ENCODE results near the gene KTI12.
"Not testable (repeated sequence)": the region's sequence is repeated elsewhere in the genome, so short reads cannot be mapped to it uniquely, and the experiment has no call there.

KTI12 gene

GRCh38 chr1:52037909-52038308 is 4.3 kb upstream of the KTI12 start:
- DNase-seq (ENCODE audit: low spot score), result no peak

GRCh38 chr1:52037402-52037814 is 3.8 kb upstream of the KTI12 start:
- DNase-seq (ENCODE audit: low spot score), result no peak

GRCh38 chr1:52034050-52034384 is 407 bp upstream of the KTI12 start:
- DNase-seq (ENCODE audit: low spot score), result no peak

- peak; percentile 77 for DNase-seq (ENCODE audit: low spot score)
Observed at GRCh38 chr1:52032785-52033131, 852 bp downstream of the KTI12 start.

GRCh38 chr1:52032124-52032784 is 1.4 kb downstream of the KTI12 start:
- peak; percentile 55 for DNase-seq (ENCODE audit: low spot score)

GRCh38 chr1:52028839-52029238 is 4.8 kb downstream of the KTI12 start:
- not testable (repeated sequence) for DNase-seq (ENCODE audit: low spot score)

- no peak for DNase-seq (ENCODE audit: low spot score)
Observed at GRCh38 chr1:52028328-52028727, 5.3 kb downstream of the KTI12 start.

GRCh38 chr1:52026278-52026677 is 7.3 kb downstream of the KTI12 start:
- no peak for DNase-seq (ENCODE audit: low spot score)

GRCh38 chr1:52022133-52022532 is 11.5 kb downstream of the KTI12 start:
- no peak for DNase-seq (ENCODE audit: low spot score)

GRCh38 chr1:52008071-52008809 is 25.4 kb downstream of the KTI12 start:
- no peak for DNase-seq (ENCODE audit: low spot score)

GRCh38 chr1:52007215-52008002 is 26.2 kb downstream of the KTI12 start:
- no peak for DNase-seq (ENCODE audit: low spot score)

- DNase-seq (ENCODE audit: low spot score), result not testable (repeated sequence)
Observed at GRCh38 chr1:52006081-52006553, 27.5 kb downstream of the KTI12 start.

- DNase-seq (ENCODE audit: low spot score), result not testable (repeated sequence)
Observed at GRCh38 chr1:52005548-52005947, 28.1 kb downstream of the KTI12 start.

- no peak for DNase-seq (ENCODE audit: low spot score)
Observed at GRCh38 chr1:52003877-52004276, 29.7 kb downstream of the KTI12 start.

- DNase-seq (ENCODE audit: low spot score), result peak; percentile 88
Observed at GRCh38 chr1:52002038-52002917, 31.3 kb downstream of the KTI12 start.

GRCh38 chr1:51998701-51999100 is 34.9 kb downstream of the KTI12 start:
- DNase-seq (ENCODE audit: low spot score), result no peak

- DNase-seq (ENCODE audit: low spot score), result no peak
Observed at GRCh38 chr1:51997974-51998382, 35.6 kb downstream of the KTI12 start.

GRCh38 chr1:51990478-51990965 is 43.1 kb downstream of the KTI12 start, which contains the start of gene RAB3B:
Gene RAB3B, minus strand, starts transcription at chr1:51990700. Its CDS starts 13,583 bp downstream, at chr1:51977117.
- peak; percentile 79 for DNase-seq (ENCODE audit: low spot score)

- no peak for DNase-seq (ENCODE audit: low spot score)
Observed at GRCh38 chr1:51989582-51990477, 43.8 kb downstream of the KTI12 start.

GRCh38 chr1:51988254-51988653 is 45.4 kb downstream of the KTI12 start:
- no peak for DNase-seq (ENCODE audit: low spot score)

- DNase-seq (ENCODE audit: low spot score), result no peak
Observed at GRCh38 chr1:51986718-51987117, 46.9 kb downstream of the KTI12 start.

Measured in RKO (cell line).